Lower leg skin (tissue), 3 donors: ENCODE results near the gene KIF26B.

Experiments used
- CTCF ChIP-seq, 3 donors: fragments of 450-650 bp; IDR thresholded peaks; one replicate each; pipeline ENCODE4 v1.5.1; 2016; ENCODE audit warnings: antibody characterized with exemption in 3 of 3, mild to moderate bottlenecking in 3 of 3, moderate library complexity in 2 of 3
- POLR2A ChIP-seq, 2 donors: fragments of 450-650 bp; IDR thresholded peaks; one replicate each; pipeline ENCODE4 v1.6.1; 2016 to 2017; ENCODE audit warnings: antibody characterized with exemption in 2 of 2, mild to moderate bottlenecking in 1 of 2, moderate library complexity in 1 of 2

- TF ChIP-seq CTCF (IDR thresholded peaks at IDR 0.05) = no peak
- no peak for TF ChIP-seq POLR2A (IDR thresholded peaks at IDR 0.05)
Measured at GRCh38 chr1:245645894-245646293, 491.1 kb downstream of the KIF26B start.
